Upper lobe of right lung (tissue), 1 donor: ENCODE measurements around the gene GNAT2. TPM values are rescaled to one million over a fixed set of nuclear protein-coding genes. Genes with fewer than 3 reads are reported as not detected.

Experiments used
- ATAC-seq: fragments of 200-7000 bp; cut with Tn5 transposase; one replicate; pipeline ENCODE4 v1.9.1; 2020; ENCODE audit warnings: mild to moderate bottlenecking, moderate library complexity
- DNase-seq: peaks from one replicate; pipeline ENCODE4 v3.0.0-alpha.2; 2020
- H3K27ac ChIP-seq: fragments of 200-600 bp; one replicate; pipeline ENCODE4 v1.8.0; 2022
- H3K27me3 ChIP-seq: fragments of 200-600 bp; one replicate; pipeline ENCODE4 v1.8.0; 2022; ENCODE audit warnings: mild to moderate bottlenecking
- H3K36me3 ChIP-seq: fragments of 200-600 bp; one replicate; pipeline ENCODE4 v1.8.0; 2022
- H3K4me1 ChIP-seq: fragments of 200-600 bp; one replicate; pipeline ENCODE4 v1.8.0; 2022
- H3K4me3 ChIP-seq: fragments of 200-600 bp; one replicate; pipeline ENCODE4 v1.8.0; 2022; ENCODE audit warnings: mild to moderate bottlenecking
- H3K9me3 ChIP-seq: fragments of 200-600 bp; one replicate; pipeline ENCODE4 v1.8.0; 2022
- CTCF ChIP-seq: fragments of 200-600 bp; IDR thresholded peaks from one replicate; pipeline ENCODE4 v1.8.0; 2022; ENCODE audit warnings: antibody characterized with exemption
- intact Hi-C: fragments of 100-400 bp; cut with DNase I; formaldehyde crosslinking; loops from one replicate; pipeline ENCODE4 v1.11.0; 2022
- total RNA-seq: library from RNA; stranded (reverse); fragmentation: NEBNext Ultra II Directional; extraction: Animal tissue kit (Norgen Biotek cat#: 25700); gene quantifications from one replicate; pipeline ENCODE4 v1.2.1, GENCODE V29; 2021
- donor health status: DM: no; HTN: yes; CAD: no; lungs with severe emphysema.

Gene GNAT2
- total RNA-seq, 1 donor from 2014 or later = not detected

GRCh38 chr1:109631513-109632505 lies 12.4 kb upstream of the GNAT2 start:
- no peak for TF ChIP-seq CTCF
- intact Hi-C loops = loop anchor here (5.0 kb wide), 1 partner anchor 85 kb away; the partner anchor contains the start of gene GNAI3
- H3K27me3 ChIP-seq = no peaks in the 10 kb centered on the region
- no peaks in the 10 kb centered on the region for H3K9me3 ChIP-seq
- ATAC-seq (no peak), DNase-seq (no peak)
- H3K36me3 ChIP-seq = peaks cover 44% of the 10 kb centered on the region
- no peak overlapping the region for H3K4me3 ChIP-seq
- no peak overlapping the region for H3K27ac ChIP-seq
- H3K4me1 ChIP-seq = peaks cover 5% of the 10 kb centered on the region

GRCh38 chr1:109630898-109631512 lies 11.6 kb upstream of the GNAT2 start:
- Histone ChIP-seq H3K27ac (no peak overlapping the region), H3K4me3 (no peak overlapping the region), H3K9me3 (no peaks in the 10 kb centered on the region), H3K4me1 (no peaks in the 10 kb centered on the region), H3K36me3 (peaks cover 51% of the 10 kb centered on the region), H3K27me3 (no peaks in the 10 kb centered on the region)
- no peak for ATAC-seq
- no peak for DNase-seq
- no peak for TF ChIP-seq CTCF
- intact Hi-C loops = loop anchor here (5.0 kb wide), 1 partner anchor 84 kb away; the partner anchor contains the start of gene GNAI3

- peak; percentile 8 for ATAC-seq
- intact Hi-C loops = loop anchor here (5.0 kb wide), 1 partner anchor 83 kb away; the partner anchor contains the start of gene GNAI3
- no peak overlapping the region for H3K27ac ChIP-seq
Observed at GRCh38 chr1:109630081-109630897, 10.9 kb upstream of the GNAT2 start.

GRCh38 chr1:109629372-109630030 lies 10.1 kb upstream of the GNAT2 start:
- ATAC-seq (no peak), DNase-seq (no peak)
- Histone ChIP-seq H3K9me3 (no peaks in the 10 kb centered on the region), H3K27me3 (no peaks in the 10 kb centered on the region), H3K27ac (no peak overlapping the region), H3K4me1 (peaks cover 3% of the 10 kb centered on the region), H3K4me3 (no peak overlapping the region), H3K36me3 (peaks cover 51% of the 10 kb centered on the region)
- no peak for TF ChIP-seq CTCF
- intact Hi-C loops = loop anchor here (5.0 kb wide), 1 partner anchor 82 kb away; the partner anchor contains the start of gene GNAI3

More at GRCh38 chr1:109630081-109630897, 10.9 kb upstream of the GNAT2 start:
- DNase-seq = no peak
- Histone ChIP-seq H3K9me3 (no peaks in the 10 kb centered on the region), H3K27me3 (no peaks in the 10 kb centered on the region), H3K4me1 (no peaks in the 10 kb centered on the region), H3K36me3 (peaks cover 51% of the 10 kb centered on the region), H3K4me3 (no peak overlapping the region)
- TF ChIP-seq CTCF = peak; percentile 37
